M059J (cell line): ENCODE measurements around the gene ZMYND19. TPM values are rescaled to one million over a fixed set of nuclear protein-coding genes. Genes with fewer than 3 reads are reported as not detected.
"Not testable (repeated sequence)": the region's sequence is repeated elsewhere in the genome, so short reads cannot be mapped to it uniquely, and the experiment has no call there.

ENCODE experiments used
- DNase-seq: peaks from one replicate; pipeline ENCODE4 v3.0.0-alpha.2; 2012; ENCODE audit warnings: low read depth
- total RNA-seq: library from RNA; depleted of rRNA; stranded (reverse); fragments of >200 nt; shearing (Covaris generic); gene quantifications from 2 replicates; pipeline ENCODE4 v1.2.3, GENCODE V29; 2014; rRNA removed

ZMYND19 gene
- total RNA-seq, result 20.6 and 33.0 TPM in 2 replicates

GRCh38 chr9:137590469-137591383 is at the start of gene ZMYND19:
TSS of gene ZMYND19 (minus strand) at chr9:137590512. CDS start at chr9:137590263, 249 bp downstream.
- peak; percentile 82 for DNase-seq

GRCh38 chr9:137639303-137640051 is 49.2 kb upstream of the ZMYND19 start:
- no peak for DNase-seq

GRCh38 chr9:137638680-137639079 is 48.4 kb upstream of the ZMYND19 start:
- DNase-seq, result no peak

GRCh38 chr9:137634016-137634415 is 43.7 kb upstream of the ZMYND19 start:
- DNase-seq, result no peak

- DNase-seq, result no peak
These were observed 42.2 kb upstream of the ZMYND19 start for GRCh38 chr9:137632230-137633161.

GRCh38 chr9:137631345-137632229 is 41.3 kb upstream of the ZMYND19 start:
- DNase-seq, result no peak

GRCh38 chr9:137630679-137631078 is 40.4 kb upstream of the ZMYND19 start:
- no peak for DNase-seq

- no peak for DNase-seq
These were observed 39.8 kb upstream of the ZMYND19 start for GRCh38 chr9:137630126-137630525.

- not testable (repeated sequence) for DNase-seq
These were observed 37.1 kb upstream of the ZMYND19 start for GRCh38 chr9:137627406-137627805.

- no peak for DNase-seq
These were observed 36.2 kb upstream of the ZMYND19 start for GRCh38 chr9:137626464-137626863.

- not testable (repeated sequence) for DNase-seq
These were observed 31.9 kb upstream of the ZMYND19 start for GRCh38 chr9:137622211-137622610.

- no peak for DNase-seq
These were observed 30.9 kb upstream of the ZMYND19 start for GRCh38 chr9:137621131-137621757.

GRCh38 chr9:137620581-137620980 is 30.3 kb upstream of the ZMYND19 start:
- no peak for DNase-seq

GRCh38 chr9:137620048-137620405 is 29.7 kb upstream of the ZMYND19 start:
- DNase-seq, result no peak

GRCh38 chr9:137619240-137620047 is 29.1 kb upstream of the ZMYND19 start:
- DNase-seq, result peak; percentile 65

- peak; percentile 80 for DNase-seq
These were observed 28.1 kb upstream of the ZMYND19 start, which contains the start of gene EHMT1 for GRCh38 chr9:137618105-137619067. TSS of gene EHMT1 (plus strand) at chr9:137619005. CDS start at chr9:137619029, 24 bp downstream.

GRCh38 chr9:137615387-137615871 is 25.1 kb upstream of the ZMYND19 start:
- DNase-seq, result no peak
